B cell (primary cell): ENCODE results near the gene PIK3R1. TPM values are rescaled to one million over a fixed set of nuclear protein-coding genes. Genes with fewer than 3 reads are reported as not detected.

Experiments used
- ATAC-seq: fragments of 200-7000 bp; cut with Tn5 transposase; one replicate; pipeline ENCODE4 v1.10.0; 2021; ENCODE audit warnings: low read depth, mild to moderate bottlenecking, moderate number of reproducible peaks, moderate library complexity
- CTCF ChIA-PET: fragments of 350-600 bp; sonication (Branson Sonifier 250); formaldehyde crosslinking; loops from one replicate; lab custom pipeline; 2021; ENCODE audit warnings: antibody characterized with exemption, inconsistent platforms; lab: Charles Lee
- POLR2A ChIA-PET: fragments of 350-600 bp; sonication (Branson Sonifier 250); formaldehyde crosslinking; loops from one replicate; lab custom pipeline; 2021; ENCODE audit warnings: antibody characterized with exemption; lab: Charles Lee
- DNase-seq: peaks from one replicate; pipeline ENCODE4 v3.0.0; 2013
- H2AFZ ChIP-seq: 2 replicates; pipeline ENCODE4 v1.6.1; 2012; ENCODE audit warnings: mild to moderate bottlenecking, low read depth, low read length; ENCODE audit not compliant: insufficient read depth, poor library complexity, severe bottlenecking
- H3K27ac ChIP-seq, 2 donors: 1 replicate in 1 of 2; 2 replicates in 1 of 2; pipeline ENCODE4 v1.5.1; 2012 to 2013; ENCODE audit warnings: low read length in 2 of 2, mild to moderate bottlenecking in 2 of 2, moderate library complexity in 1 of 2
- H3K27me3 ChIP-seq, 4 experiments: fragments of 200-600 bp in 1 of 4; sonication (generic) in 1 of 4; replicated peaks in 1 of 4; 1 replicate in 2 of 4; 2 replicates in 2 of 4; pipeline versions ENCODE4 v1.6.1 to v1.7.0; 2013 to 2016; ENCODE audit warnings: low read length in 3 of 4, mild to moderate bottlenecking in 2 of 4, mixed read lengths in 1 of 4, moderate library complexity in 1 of 4; ENCODE audit not compliant: insufficient read depth in 4 of 4, control insufficient read depth in 3 of 4; ENCODE audit errors: control extremely low read depth in 1 of 4
- H3K36me3 ChIP-seq, 2 experiments: replicated peaks in 1 of 2; 1 replicate in 1 of 2; 2 replicates in 1 of 2; pipeline versions ENCODE4 v1.6.1 to v1.7.1; 2013; ENCODE audit warnings: low read length in 1 of 2; ENCODE audit not compliant: insufficient read depth in 2 of 2, control insufficient read depth in 1 of 2; ENCODE audit errors: control extremely low read depth in 1 of 2, extremely low read depth in 1 of 2
- H3K4me1 ChIP-seq, 2 donors: fragments of 200-600 bp in 1 of 2; sonication (generic) in 1 of 2; 1 replicate in 1 of 2; 2 replicates in 1 of 2; pipeline versions ENCODE4 v1.5.1 to v1.6.1; 2013 to 2017; ENCODE audit warnings: low read length in 2 of 2; ENCODE audit not compliant: control insufficient read depth in 2 of 2, insufficient read depth in 2 of 2
- H3K4me2 ChIP-seq: replicated peaks from 2 replicates; pipeline ENCODE3; 2012; ENCODE audit warnings: mild to moderate bottlenecking, low read depth, low read length; ENCODE audit not compliant: poor library complexity, severe bottlenecking
- H3K4me3 ChIP-seq, 5 experiments: fragments of 200-600 bp in 1 of 5; sonication (generic) in 1 of 5; 1 replicate in 3 of 5; 2 replicates in 2 of 5; pipeline versions ENCODE4 v1.5.1 to v1.7.0; 2011 to 2016; ENCODE audit warnings: low read length in 4 of 5, mild to moderate bottlenecking in 4 of 5, low read depth in 2 of 5, control low read depth in 1 of 5, moderate library complexity in 1 of 5; ENCODE audit not compliant: insufficient read depth in 1 of 5; ENCODE audit errors: control extremely low read depth in 1 of 5, extremely low read depth in 1 of 5
- H3K79me2 ChIP-seq: fragments of 200-600 bp; sonication (generic); one replicate; pipeline ENCODE4 v1.6.0; 2016; ENCODE audit warnings: low read length; ENCODE audit not compliant: control insufficient read depth, insufficient read depth
- H3K9ac ChIP-seq: fragments of 200-600 bp; sonication (generic); 2 replicates; pipeline ENCODE4 v1.6.1; 2017; ENCODE audit warnings: mild to moderate bottlenecking, low read length, moderate library complexity
- H3K9me3 ChIP-seq, 3 donors: one replicate each; pipeline versions ENCODE4 v1.6.1 to v1.7.1; 2013; ENCODE audit warnings: low read length in 2 of 3; ENCODE audit not compliant: control insufficient read depth in 2 of 3, insufficient read depth in 1 of 3; ENCODE audit errors: control extremely low read depth in 1 of 3
- H4K20me1 ChIP-seq: 2 replicates; pipeline ENCODE4 v1.6.0; 2012; ENCODE audit warnings: mild to moderate bottlenecking, low read length; ENCODE audit not compliant: insufficient read depth, control insufficient read depth, poor library complexity, severe bottlenecking
- H3K27ac Mint-ChIP-seq: one replicate; pipeline ENCODE4 v1.8.0; 2021; ENCODE audit warnings: mixed read lengths
- H3K27me3 Mint-ChIP-seq: one replicate; pipeline ENCODE4 v1.8.0; 2021; ENCODE audit warnings: mixed read lengths
- H3K4me1 Mint-ChIP-seq: one replicate; pipeline ENCODE4 v1.8.0; 2021; ENCODE audit warnings: mixed read lengths
- H3K4me3 Mint-ChIP-seq: one replicate; pipeline ENCODE4 v1.8.0; 2021; ENCODE audit warnings: mixed read lengths
- H3K9me3 Mint-ChIP-seq: one replicate; pipeline ENCODE4 v1.8.0; 2022; ENCODE audit warnings: mixed read lengths; ENCODE audit not compliant: insufficient read depth
- CTCF ChIP-seq: fragments of 200-600 bp; IDR thresholded peaks from one replicate; pipeline ENCODE4 v1.8.0; 2022; ENCODE audit warnings: antibody characterized with exemption, mild to moderate bottlenecking
- EZH2 ChIP-seq: IDR thresholded peaks from 2 replicates; pipeline ENCODE4 v1.6.1; 2012; ENCODE audit warnings: borderline replicate concordance, low read depth, mild to moderate bottlenecking, moderate library complexity, low read length; ENCODE audit not compliant: insufficient read depth, poor library complexity, severe bottlenecking
- WGBS: methylation state at CpG from one replicate; pipeline ENCODE4 v1.1.5; 2013; ENCODE audit warnings: missing lambda C conversion rate; ENCODE audit not compliant: insufficient coverage; 5-methylcytosine and 5-hydroxymethylcytosine counted together
- intact Hi-C: fragments of 100-400 bp; cut with micrococcal nuclease; formaldehyde crosslinking; loops from one replicate; pipeline ENCODE4 v1.10.0; 2022
- polyA plus RNA-seq: library from polyadenylated mRNA; depleted of rRNA; stranded (reverse); fragments of >200 nt; gene quantifications from 2 replicates; pipeline ENCODE4 v1.2.3, GENCODE V29; 2012
- total RNA-seq, 2 donors: library from RNA; stranded (reverse); fragments of 120-200 nt in 1 of 2; gene quantifications; 1 replicate in 1 of 2; 2 replicates in 1 of 2; pipeline versions ENCODE4 v1.2.3 to v1.2.4, GENCODE V29; 2013 to 2022

PIK3R1 gene
- total and polyA plus RNA-seq, 2 donors (not counting 1 experiment from before 2014, with no cell fraction given) = 5.6 to 63.8 TPM

- peaks cover 40% of the 10 kb centered on the region for H3K4me1 Mint-ChIP-seq
- 3% methylated on average over 45 of the region's 45 CpGs for WGBS
- H3K9me3 Mint-ChIP-seq = no peaks in the 10 kb centered on the region
- H3K4me3 ChIP-seq = peak overlapping the region; percentile 47 to 75 (median 65)
- peak overlapping the region; percentile 74 for H2AFZ ChIP-seq
- H3K27ac ChIP-seq = peak overlapping the region; percentile 26 to 64
- H3K27me3 ChIP-seq = no peaks in the 10 kb centered on the region
- peak; percentile 63 for ATAC-seq
- TF ChIP-seq CTCF (no peak), EZH2 (no peak)
- POLR2A ChIA-PET = interaction anchor here (0.6 kb wide), 1 partner anchor 1103 kb away, joined by 7 read pairs; no protein-coding TSS in a partner anchor
- H4K20me1 ChIP-seq = no peaks in the 10 kb centered on the region
- no peaks in the 10 kb centered on the region for H3K9me3 ChIP-seq
- no peaks in the 10 kb centered on the region for H3K27me3 Mint-ChIP-seq
- H3K9ac ChIP-seq = peak overlapping the region; percentile 70
- intact Hi-C loops = loop anchor here (10.0 kb wide), 2 partner anchors 277 to 357 kb away; no protein-coding TSS in a partner anchor
- H3K4me2 ChIP-seq = peak overlapping the region; percentile 81
- H3K79me2 ChIP-seq = peaks cover 19% of the 10 kb centered on the region
- peaks cover 31 to 34% of the 10 kb centered on the region in 2 donors for H3K4me1 ChIP-seq
- CTCF ChIA-PET = interaction anchor here (0.8 to 3.6 kb wide), 14 partner anchors 9 to 1042 kb away, joined by 3 to 154 read pairs (median 10); partner anchors contain the start of gene PIK3R1
- H3K36me3 ChIP-seq = peaks cover 1 to 28% of the 10 kb centered on the region in 2 experiments
- H3K27ac Mint-ChIP-seq = peak overlapping the region; percentile 91
- peak overlapping the region; percentile 97 for H3K4me3 Mint-ChIP-seq
- peak; percentile 59 for DNase-seq
These were observed 72.6 kb downstream of the PIK3R1 start for GRCh38 chr5:68287976-68288706.
